DND-41 (cell line): ENCODE data around the gene FDXR.

Experiments
- ATAC-seq: fragments of 200-7000 bp; cut with Tn5 transposase; 3 replicates; pipeline ENCODE4 v1.9.1; 2021; ENCODE audit warnings: low read depth; ENCODE audit not compliant: insufficient read depth
- DNase-seq: peaks from one replicate; pipeline ENCODE4 v3.0.0-alpha.2; 2020
- H2AFZ ChIP-seq: 2 replicates; pipeline ENCODE4 v1.6.0; 2012; ENCODE audit warnings: low read depth, low read length
- H3K27ac ChIP-seq: 2 replicates; pipeline ENCODE4 v1.5.1; 2012; ENCODE audit warnings: low read length, inconsistent platforms
- H3K27me3 ChIP-seq: fragments of 200-600 bp; sonication (generic); 2 replicates; pipeline ENCODE4 v1.6.0; 2012; ENCODE audit warnings: low read length, mild to moderate bottlenecking, inconsistent platforms; ENCODE audit not compliant: insufficient read depth, poor library complexity
- H3K36me3 ChIP-seq: 2 replicates; pipeline ENCODE4 v1.5.1; 2012; ENCODE audit warnings: low read length, inconsistent platforms; ENCODE audit not compliant: insufficient read depth
- H3K4me1 ChIP-seq: 2 replicates; pipeline ENCODE4 v1.5.1; 2012; ENCODE audit warnings: mild to moderate bottlenecking, low read length; ENCODE audit not compliant: insufficient read depth
- H3K4me2 ChIP-seq: 2 replicates; pipeline ENCODE4 v1.6.0; 2012; ENCODE audit warnings: mild to moderate bottlenecking, moderate library complexity, low read length, inconsistent platforms; ENCODE audit not compliant: insufficient read depth
- H3K4me3 ChIP-seq, 2 experiments: fragments of 200-600 bp in 1 of 2; shearing (Covaris generic) in 1 of 2; 2 replicates each; pipeline ENCODE4 v1.5.1; 2012 to 2016; ENCODE audit warnings: inconsistent platforms in 2 of 2, low read length in 2 of 2, mild to moderate bottlenecking in 2 of 2, low read depth in 1 of 2, moderate library complexity in 1 of 2
- H3K79me2 ChIP-seq: 2 replicates; pipeline ENCODE4 v1.6.0; 2012; ENCODE audit warnings: low read length, inconsistent platforms; ENCODE audit not compliant: insufficient read depth
- H3K9ac ChIP-seq: 2 replicates; pipeline ENCODE4 v1.6.0; 2012; ENCODE audit warnings: low read depth, mild to moderate bottlenecking, inconsistent platforms, low read length, moderate library complexity
- H3K9me3 ChIP-seq: 2 replicates; pipeline ENCODE4 v1.5.1; 2012; ENCODE audit warnings: low read length, moderate library complexity, mild to moderate bottlenecking, inconsistent platforms; ENCODE audit not compliant: insufficient read depth, severe bottlenecking
- H4K20me1 ChIP-seq: 2 replicates; pipeline ENCODE4 v1.6.0; 2012; ENCODE audit warnings: low read length; ENCODE audit not compliant: insufficient read depth
- CTCF ChIP-seq: IDR thresholded peaks from 2 replicates; pipeline ENCODE4 v1.5.1; 2012; ENCODE audit warnings: borderline replicate concordance, low read length, moderate library complexity, mild to moderate bottlenecking; ENCODE audit not compliant: poor library complexity, severe bottlenecking; ENCODE audit errors: extremely low read depth
- EZH2 ChIP-seq: IDR thresholded peaks from 3 replicates; pipeline ENCODE4 v1.6.1; 2012; ENCODE audit warnings: borderline replicate concordance, low read depth, mild to moderate bottlenecking, moderate library complexity, low read length, inconsistent platforms; ENCODE audit not compliant: severe bottlenecking

Gene FDXR

GRCh38 chr17:74858672-74859458 is 13.9 kb downstream of the FDXR start:
- Histone ChIP-seq H3K4me3 (no peak overlapping the region), H3K79me2 (no peaks in the 10 kb centered on the region), H2AFZ (no peak overlapping the region), H3K4me2 (no peak overlapping the region), H3K36me3 (no peaks in the 10 kb centered on the region), H3K9ac (no peak overlapping the region), H4K20me1 (peaks cover 5% of the 10 kb centered on the region; the same call in 1 of the 2 replicates), H3K4me1 (peaks cover 8% of the 10 kb centered on the region), H3K27me3 (peaks cover 6% of the 10 kb centered on the region), H3K9me3 (no peaks in the 10 kb centered on the region), H3K27ac (no peak overlapping the region)
- no peak for TF ChIP-seq CTCF
- no peak for TF ChIP-seq EZH2
- DNase-seq (no peak), ATAC-seq (no peak)

- Histone ChIP-seq H3K27ac (no peak overlapping the region), H3K9ac (no peak overlapping the region), H3K27me3 (peaks cover 6% of the 10 kb centered on the region), H3K36me3 (no peaks in the 10 kb centered on the region), H2AFZ (no peak overlapping the region), H4K20me1 (peaks cover 5% of the 10 kb centered on the region; the same call in 1 of the 2 replicates), H3K4me2 (no peak overlapping the region), H3K4me1 (peaks cover 21% of the 10 kb centered on the region), H3K4me3 (no peak overlapping the region), H3K9me3 (no peaks in the 10 kb centered on the region), H3K79me2 (no peaks in the 10 kb centered on the region)
- ATAC-seq (no peak), DNase-seq (no peak)
- TF ChIP-seq CTCF (no peak), EZH2 (no peak)
Measured at GRCh38 chr17:74857191-74857590, 15.6 kb downstream of the FDXR start.

GRCh38 chr17:74856112-74856511 is 16.7 kb downstream of the FDXR start:
- Histone ChIP-seq H4K20me1 (peaks cover 8% of the 10 kb centered on the region; the same call in 1 of the 2 replicates), H2AFZ (no peak overlapping the region), H3K4me3 (no peak overlapping the region), H3K9me3 (no peaks in the 10 kb centered on the region), H3K36me3 (no peaks in the 10 kb centered on the region), H3K27ac (no peak overlapping the region), H3K4me1 (peaks cover 21% of the 10 kb centered on the region), H3K79me2 (no peaks in the 10 kb centered on the region), H3K4me2 (no peak overlapping the region), H3K27me3 (peaks cover 6% of the 10 kb centered on the region), H3K9ac (no peak overlapping the region)
- TF ChIP-seq CTCF, result no peak
- TF ChIP-seq EZH2, result no peak
- no peak for ATAC-seq
- DNase-seq, result no peak
